ENCODE data around the gene GRIN2A. TPM values are rescaled to one million over a fixed set of nuclear protein-coding genes. Genes with fewer than 3 reads are reported as not detected.
A peak's percentile ranks its signal among the peaks of the same experiment; 100 is the strongest.

Gene GRIN2A
- polyA plus RNA-seq, 4 donors = 0.66 to 6.5 (median 5.9) TPM

- no peak for DNase-seq (ENCODE audit: low read depth in 4 of 4, low spot score in 3 of 4)
Measured at GRCh38 chr16:9840761-9841665, 341.2 kb downstream of the GRIN2A start.

- no peak for DNase-seq (ENCODE audit: low read depth in 4 of 4, low spot score in 3 of 4)
Measured at GRCh38 chr16:9837481-9837880, 344.7 kb downstream of the GRIN2A start.

- peak in 3 of 4 donors; percentile 27 to 45 (median 36) for DNase-seq (ENCODE audit: low read depth in 4 of 4, low spot score in 3 of 4)
Measured at GRCh38 chr16:9836118-9836736, 346.0 kb downstream of the GRIN2A start.

DNA sequence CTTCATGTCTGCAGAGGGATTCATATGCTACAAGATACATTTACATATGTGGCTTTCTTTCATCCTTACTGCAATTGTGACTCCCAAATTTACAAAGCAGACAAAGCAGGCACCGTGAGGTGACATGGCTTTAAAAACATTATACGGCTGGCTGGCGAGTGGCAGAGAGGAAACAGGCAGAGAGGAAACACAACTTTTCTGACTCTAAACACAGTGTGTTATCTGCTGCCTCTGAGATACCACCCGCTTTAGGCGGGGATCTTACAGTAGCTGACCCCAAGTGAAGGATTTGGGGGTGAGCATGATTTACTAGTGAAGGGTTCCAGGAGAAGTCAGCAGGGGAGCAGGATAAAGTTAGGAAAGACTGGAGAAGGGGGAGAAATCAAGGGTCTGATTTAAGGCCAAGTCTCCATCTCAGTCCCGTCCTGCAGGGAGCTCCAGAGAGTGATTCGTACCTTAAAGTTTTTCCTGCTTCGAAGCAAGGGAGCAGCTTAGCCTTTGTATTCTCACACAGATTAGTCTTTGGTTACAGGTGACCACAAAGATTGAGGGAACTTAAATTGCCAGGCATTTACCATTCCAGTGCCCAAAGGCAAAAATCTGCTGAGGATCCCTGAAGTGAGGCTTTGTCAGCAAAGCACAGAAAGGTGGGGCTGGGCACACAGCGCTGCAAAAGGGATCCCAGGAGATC, 355.0 kb downstream of the GRIN2A start:
- no peak for DNase-seq (ENCODE audit: low read depth in 4 of 4, low spot score in 3 of 4)

- no peak for DNase-seq (ENCODE audit: low read depth in 4 of 4, low spot score in 3 of 4)
Measured at GRCh38 chr16:9826656-9827055, 355.6 kb downstream of the GRIN2A start.

DNA sequence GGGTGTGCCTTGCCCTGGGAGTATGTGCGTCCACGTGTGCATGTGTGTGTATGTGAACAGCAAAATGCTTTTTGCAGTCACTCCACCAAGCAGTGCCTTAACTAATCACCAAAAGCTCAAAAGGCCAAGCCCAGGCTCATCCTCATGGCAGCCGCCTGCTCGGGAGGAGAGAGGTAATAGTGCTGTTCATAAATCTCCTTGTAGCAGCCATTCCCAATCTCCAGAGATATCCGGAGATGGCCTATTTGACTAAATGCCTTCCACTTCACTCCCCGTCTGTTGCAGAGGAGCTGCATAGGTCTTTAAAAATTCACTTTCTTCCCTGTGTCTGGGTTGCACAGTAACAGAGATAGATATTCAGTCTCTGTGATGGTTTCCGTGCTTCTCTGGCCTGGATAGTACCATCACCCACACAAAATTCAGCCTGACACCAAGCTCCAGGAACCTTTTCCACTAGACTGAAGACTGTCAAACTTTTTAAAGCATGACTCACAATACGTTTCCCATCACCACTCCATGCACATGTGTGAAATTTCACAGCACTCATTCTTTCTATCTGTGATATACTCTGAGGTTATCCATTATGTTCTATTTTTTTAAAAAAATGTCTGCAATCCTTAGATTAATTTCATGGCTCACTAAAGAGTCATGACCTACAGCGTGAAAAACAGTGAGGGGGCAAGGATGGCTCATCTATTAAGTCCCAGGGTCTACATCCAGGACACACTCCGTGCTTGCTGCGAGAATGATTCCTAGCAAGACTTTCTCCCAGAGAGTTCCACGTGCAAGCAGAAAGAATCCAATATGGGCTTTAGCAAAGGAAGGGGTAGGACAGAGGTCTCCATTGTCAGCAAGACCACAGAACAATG, 357.8 kb downstream of the GRIN2A start:
- peak in 1 of 4 donors; percentile 1 for DNase-seq (ENCODE audit: low read depth in 4 of 4, low spot score in 3 of 4)

GRCh38 chr16:9823510-9823909, 358.7 kb downstream of the GRIN2A start:
- no peak for DNase-seq (ENCODE audit: low read depth in 4 of 4, low spot score in 3 of 4)

DNA sequence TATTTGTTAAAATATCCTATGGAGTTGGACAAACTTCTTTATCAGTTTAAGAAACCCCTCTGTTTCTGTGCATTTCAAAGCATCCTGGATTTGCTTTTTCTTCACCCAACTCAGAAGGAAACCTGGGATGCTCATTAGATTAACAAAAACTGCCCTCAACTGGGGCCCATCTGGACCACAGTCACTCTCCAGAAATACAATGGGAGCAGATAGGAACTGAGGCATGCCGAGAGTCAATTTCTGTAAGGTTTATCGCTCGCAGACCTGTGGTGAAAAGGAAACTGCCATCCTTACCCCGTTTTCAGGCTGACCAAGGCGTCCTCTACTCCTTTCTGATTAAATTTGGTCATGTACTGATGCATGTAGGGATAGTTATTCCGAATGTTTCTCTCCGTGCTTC, 360.3 kb downstream of the GRIN2A start:
- no peak for DNase-seq (ENCODE audit: low read depth in 4 of 4, low spot score in 3 of 4)

GRCh38 chr16:9821331-9821730, 360.9 kb downstream of the GRIN2A start:
- no peak for DNase-seq (ENCODE audit: low read depth in 4 of 4, low spot score in 3 of 4)

DNA sequence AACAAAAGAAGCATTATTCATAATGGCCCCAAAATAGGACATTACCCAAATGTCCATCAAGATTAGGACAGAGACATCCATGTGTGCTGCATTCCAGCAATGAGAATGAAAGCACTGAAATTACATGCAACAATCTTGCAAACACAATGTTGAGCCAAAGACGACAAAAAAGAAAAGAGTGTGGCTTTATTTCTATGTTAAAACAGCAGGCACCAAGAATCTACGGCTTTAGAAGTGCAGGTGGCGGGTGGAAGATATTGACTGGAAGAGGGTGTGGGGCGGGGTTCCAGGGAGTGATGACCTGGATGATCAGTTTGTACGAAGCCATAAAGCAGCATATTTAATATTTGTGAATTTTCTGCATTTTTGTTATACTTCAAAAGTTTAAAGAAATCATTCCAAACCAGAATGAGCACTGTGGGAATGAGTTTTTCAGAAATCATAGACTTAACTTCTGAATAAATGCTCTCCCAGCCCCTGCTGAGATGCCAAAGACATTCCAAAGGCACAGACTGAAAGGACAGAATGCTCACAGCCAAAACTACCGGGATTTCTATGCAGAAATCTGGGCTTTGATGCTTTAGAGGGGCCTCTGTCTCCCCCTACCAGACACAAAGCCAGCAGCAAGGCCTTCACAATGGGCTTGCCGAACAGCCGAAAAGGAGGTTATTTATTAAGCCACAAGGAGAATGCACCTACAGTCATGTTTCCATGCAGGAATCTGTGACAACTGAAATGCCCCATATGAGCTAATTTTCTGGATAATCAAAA, 361.6 kb downstream of the GRIN2A start:
- peak in 2 of 4 donors; percentile 17 to 18 for DNase-seq (ENCODE audit: low read depth in 4 of 4, low spot score in 3 of 4)

GRCh38 chr16:9818702-9819101, 363.5 kb downstream of the GRIN2A start:
- no peak for DNase-seq (ENCODE audit: low read depth in 4 of 4, low spot score in 3 of 4)

- no peak for DNase-seq (ENCODE audit: low read depth in 4 of 4, low spot score in 3 of 4)
Measured at GRCh38 chr16:9817586-9817985, 364.6 kb downstream of the GRIN2A start.

DNA sequence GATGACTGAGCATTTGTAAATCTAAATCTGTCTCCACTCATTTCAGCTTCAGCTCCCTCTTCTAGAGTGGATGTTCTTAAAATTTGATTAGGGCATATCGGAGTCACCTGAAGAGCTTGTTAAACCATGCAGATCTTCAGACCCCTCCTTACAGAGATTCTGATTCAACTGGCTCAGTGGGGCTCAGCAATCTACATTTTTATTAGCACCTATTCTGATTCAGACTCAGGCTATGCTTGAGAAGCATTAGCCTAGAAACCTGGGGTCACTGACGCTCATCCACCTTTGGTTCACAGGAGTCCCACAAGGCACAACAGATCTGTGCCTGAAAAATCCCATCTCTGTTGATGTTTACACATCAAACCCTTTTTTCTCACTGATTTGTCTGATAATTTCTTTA, 365.6 kb downstream of the GRIN2A start:
- no peak for DNase-seq (ENCODE audit: low read depth in 4 of 4, low spot score in 3 of 4)

DNA sequence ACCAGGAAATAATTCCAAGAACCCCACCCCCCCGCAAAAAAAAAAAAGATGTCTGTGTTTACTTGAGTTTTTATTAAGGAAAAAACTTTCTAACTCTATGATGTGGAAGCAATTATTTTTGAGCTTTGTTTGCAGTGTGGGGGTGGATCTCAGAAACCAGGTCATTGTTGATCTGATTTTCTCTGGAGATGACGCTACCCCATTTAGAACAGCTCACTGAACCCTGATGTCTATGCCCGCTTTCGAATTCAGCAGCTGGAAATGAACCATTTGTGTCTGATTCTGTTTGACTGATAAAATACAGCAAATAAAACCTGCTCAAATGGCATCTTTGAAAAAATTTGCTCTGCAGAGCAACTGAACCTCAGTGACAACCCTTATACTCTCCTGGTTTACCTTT, 368.6 kb downstream of the GRIN2A start:
- no peak for DNase-seq (ENCODE audit: low read depth in 4 of 4, low spot score in 3 of 4)

GRCh38 chr16:9808210-9808609, 374.0 kb downstream of the GRIN2A start:
- DNase-seq (ENCODE audit: low read depth in 4 of 4, low spot score in 3 of 4) = no peak

DNA sequence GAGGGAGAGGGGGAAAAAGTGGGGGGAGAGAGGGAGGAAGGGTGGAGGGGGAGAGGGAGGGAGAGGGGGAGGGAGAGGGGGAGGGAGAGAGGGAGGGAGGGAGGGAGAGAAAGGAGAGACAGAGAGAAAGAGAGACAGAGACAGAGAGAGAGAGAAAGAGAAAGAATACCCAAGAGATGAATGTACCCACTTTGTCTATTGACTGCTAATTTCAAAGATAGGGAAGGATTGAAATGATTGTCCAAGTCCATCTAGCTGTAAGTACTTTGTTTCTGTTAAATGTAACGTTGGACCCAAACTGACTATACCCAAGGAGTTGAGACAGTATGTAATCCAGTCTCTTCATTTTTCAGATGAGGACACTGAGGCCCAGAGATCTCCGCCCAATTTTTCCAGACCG, 374.9 kb downstream of the GRIN2A start:
- no peak for DNase-seq (ENCODE audit: low read depth in 4 of 4, low spot score in 3 of 4)

- DNase-seq (ENCODE audit: low read depth in 4 of 4, low spot score in 3 of 4) = no peak
Measured at GRCh38 chr16:9805109-9805508, 377.1 kb downstream of the GRIN2A start.

GRCh38 chr16:9802160-9802559, 380.1 kb downstream of the GRIN2A start:
- DNase-seq (ENCODE audit: low read depth in 4 of 4, low spot score in 3 of 4) = no peak

GRCh38 chr16:9801651-9802050, 380.6 kb downstream of the GRIN2A start:
- DNase-seq (ENCODE audit: low read depth in 4 of 4, low spot score in 3 of 4) = no peak

Measured in left renal pelvis (tissue), 4 donors.